ENCODE data around the gene C3orf62. TPM values are rescaled to one million over a fixed set of nuclear protein-coding genes. Genes with fewer than 3 reads are reported as not detected.

The C3orf62 gene
- total RNA-seq (2022; extraction: Qiagen RNA extraction), result 1.5 to 2.5 TPM (median 1.8 TPM) in 5 replicates

DNA sequence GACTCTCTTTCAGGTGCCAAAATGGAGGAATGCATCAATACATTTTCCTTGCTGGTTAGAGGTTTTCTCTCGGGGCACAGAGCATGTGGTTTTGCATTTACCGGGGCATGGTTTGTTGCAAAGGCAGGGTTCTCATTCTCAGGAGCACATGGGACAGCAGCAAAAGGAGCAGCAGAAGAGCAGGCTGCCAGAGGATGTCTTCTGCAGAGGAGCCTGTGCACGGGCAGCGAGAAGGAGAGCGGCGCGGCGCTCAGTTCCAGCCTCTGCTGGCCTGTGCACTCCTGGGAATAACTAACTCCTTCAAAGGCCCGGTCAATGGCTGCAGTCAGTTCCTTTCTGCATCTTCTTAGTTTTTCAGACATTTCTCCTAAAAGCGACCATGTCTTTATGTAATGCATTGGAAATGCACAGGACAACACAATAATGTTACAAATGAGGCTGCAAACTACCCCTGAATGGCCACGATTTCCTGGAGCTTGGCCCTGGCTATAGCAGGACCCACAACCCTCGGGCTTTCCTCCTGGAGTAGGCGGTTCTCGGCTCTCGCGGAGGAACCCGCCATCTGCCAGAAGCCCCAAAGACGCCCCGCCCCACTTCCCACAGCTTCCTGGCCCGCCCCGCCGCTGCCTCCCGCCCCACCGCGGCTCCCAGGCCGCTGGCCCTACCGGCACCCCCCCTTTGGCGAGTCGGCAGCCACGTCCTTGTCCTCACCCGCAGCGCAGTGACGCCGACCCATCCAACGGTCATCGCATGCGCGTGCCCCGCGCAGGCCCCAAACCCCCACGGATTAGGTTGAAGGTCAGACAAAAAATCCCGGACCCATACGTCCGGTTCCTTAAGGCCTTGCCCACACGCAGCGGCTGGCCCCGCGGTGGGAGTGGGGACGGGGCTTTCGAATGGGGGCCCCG is at the start of gene C3orf62:
Gene C3orf62 (minus strand): TSS at position 758 of the 908 bp plus-strand sequence. CDS start 360 bp downstream, at position 398.

Other genes starting within 250 kb of the C3orf62 start
- 151 to 161 TPM (median 154 TPM) in 5 replicates for gene IMPDH2, start 247.8 kb downstream of the C3orf62 start, total RNA-seq (2022; extraction: Qiagen RNA extraction)
- gene QRICH1, start 183.2 kb downstream of the C3orf62 start, total RNA-seq (2022; extraction: Qiagen RNA extraction), result 37.1 to 40.0 TPM (median 38.9 TPM) in 5 replicates
- gene QARS1, start 172.5 kb downstream of the C3orf62 start, total RNA-seq (2022; extraction: Qiagen RNA extraction), result 121 to 151 TPM (median 137 TPM) in 5 replicates
- gene USP19, start 156.4 kb downstream of the C3orf62 start, total RNA-seq (2022; extraction: Qiagen RNA extraction), result 17.2 to 23.8 TPM (median 23.3 TPM) in 5 replicates
- gene LAMB2, start 144.2 kb downstream of the C3orf62 start, total RNA-seq (2022; extraction: Qiagen RNA extraction), result 82.0 to 115 TPM (median 113 TPM) in 5 replicates
- 12.1 to 15.3 TPM (median 12.2 TPM) in 5 replicates for gene CCDC71, start 110.9 kb downstream of the C3orf62 start, total RNA-seq (2022; extraction: Qiagen RNA extraction)
- gene KLHDC8B, start 105.6 kb downstream of the C3orf62 start, total RNA-seq (2022; extraction: Qiagen RNA extraction), result 4.4 to 7.0 TPM (median 5.7 TPM) in 5 replicates
- 11.4 to 15.4 TPM (median 13.8 TPM) in 5 replicates for gene USP4, start 62.8 kb upstream of the C3orf62 start, total RNA-seq (2022; extraction: Qiagen RNA extraction)
- gene GPX1, start 81.1 kb upstream of the C3orf62 start, total RNA-seq (2022; extraction: Qiagen RNA extraction), result 262 to 306 TPM (median 293 TPM) in 5 replicates
- 449 to 503 TPM (median 464 TPM) in 5 replicates for gene RHOA, start 134.7 kb upstream of the C3orf62 start, total RNA-seq (2022; extraction: Qiagen RNA extraction)
- gene TCTA, start 135.2 kb upstream of the C3orf62 start, total RNA-seq (2022; extraction: Qiagen RNA extraction), result 21.0 to 25.1 TPM (median 22.6 TPM) in 5 replicates
- gene AMT, start 145.2 kb upstream of the C3orf62 start, total RNA-seq (2022; extraction: Qiagen RNA extraction), result 0.28 to 0.73 TPM (median 0.44 TPM) in 4 of 5 replicates, not detected in the other
- gene NICN1, start 152.1 kb upstream of the C3orf62 start, total RNA-seq (2022; extraction: Qiagen RNA extraction), result 5.6 to 7.3 TPM (median 5.6 TPM) in 5 replicates
- 47.6 to 60.8 TPM (median 57.1 TPM) in 5 replicates for gene DAG1, start 193.0 kb upstream of the C3orf62 start, total RNA-seq (2022; extraction: Qiagen RNA extraction)

Data from A549 treated with Mapracorat at 1 μM for 4 hours (cell line).